Activated CD4-positive, alpha-beta T cell treated with anti-CD3 and anti-CD28 coated beads, Interleukin-2, amount 10 ng/mL, durations not matched to agents 24 days and 14 days (primary cell): ENCODE results near the gene PNMA8B. TPM values are rescaled to one million over a fixed set of nuclear protein-coding genes. Genes with fewer than 3 reads are reported as not detected.

ENCODE experiments used
- DNase-seq: peaks from one replicate; pipeline ENCODE4 v3.0.0; 2022
- H3K27ac Mint-ChIP-seq: one replicate; pipeline ENCODE4 v1.8.0; 2022; ENCODE audit warnings: mild to moderate bottlenecking, mixed read lengths
- H3K27me3 Mint-ChIP-seq: one replicate; pipeline ENCODE4 v1.8.0; 2022; ENCODE audit warnings: mixed read lengths
- H3K36me3 Mint-ChIP-seq: one replicate; pipeline ENCODE4 v1.8.0; 2022; ENCODE audit warnings: low read depth, mild to moderate bottlenecking, mixed read lengths
- H3K4me1 Mint-ChIP-seq: one replicate; pipeline ENCODE4 v1.8.0; 2021; ENCODE audit warnings: mixed read lengths
- H3K4me3 Mint-ChIP-seq: one replicate; pipeline ENCODE4 v1.8.0; 2022; ENCODE audit warnings: mild to moderate bottlenecking, moderate library complexity, mixed read lengths
- H3K9me3 Mint-ChIP-seq: one replicate; pipeline ENCODE4 v1.8.0; 2021; ENCODE audit warnings: mixed read lengths
- intact Hi-C: fragments of 100-400 bp; cut with micrococcal nuclease; formaldehyde crosslinking; loops from one replicate; pipeline ENCODE4 v1.15.1; 2023
- total RNA-seq: library from RNA; stranded (reverse); gene quantifications from 2 replicates; pipeline ENCODE4 v1.2.3, GENCODE V29; 2022

PNMA8B gene
- total RNA-seq, 1 donor from 2014 or later, result not detected

GRCh38 chr19:46449228-46449627, 46.4 kb downstream of the PNMA8B start:
- H3K4me1 Mint-ChIP-seq, result no peaks in the 10 kb centered on the region
- intact Hi-C loops, result no loop called here
- no peaks in the 10 kb centered on the region for H3K36me3 Mint-ChIP-seq
- peaks cover 18% of the 10 kb centered on the region for H3K27me3 Mint-ChIP-seq
- H3K9me3 Mint-ChIP-seq, result no peaks in the 10 kb centered on the region
- H3K4me3 Mint-ChIP-seq, result no peak overlapping the region
- no peak overlapping the region for H3K27ac Mint-ChIP-seq
- DNase-seq, result no peak

DNA sequence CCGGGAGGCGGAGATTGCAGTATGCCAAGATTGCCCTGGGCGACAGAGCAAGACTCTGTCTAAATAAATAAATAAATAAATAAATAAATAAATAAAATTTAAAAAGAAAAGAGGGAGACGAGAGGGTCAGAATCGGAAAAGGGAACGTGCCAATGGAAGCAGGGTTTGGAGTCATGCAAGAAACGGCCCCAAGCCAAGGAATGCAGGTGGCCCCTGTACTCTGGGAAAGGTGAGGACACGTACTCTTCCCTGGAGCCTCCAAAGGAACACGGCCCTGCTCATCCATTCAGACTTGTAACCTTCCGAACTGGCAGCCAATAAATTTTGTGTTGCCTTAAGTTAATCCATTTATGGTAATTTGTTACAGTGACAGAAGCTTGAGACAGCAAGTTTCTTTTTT, 47.1 kb downstream of the PNMA8B start:
- Mint-ChIP-seq H3K9me3 (no peaks in the 10 kb centered on the region), H3K4me1 (no peaks in the 10 kb centered on the region)

GRCh38 chr19:46447824-46448223, 47.8 kb downstream of the PNMA8B start:
- intact Hi-C loops, result no loop called here
- H3K9me3 Mint-ChIP-seq, result no peaks in the 10 kb centered on the region
- no peak overlapping the region for H3K4me3 Mint-ChIP-seq
- DNase-seq, result no peak
- H3K27me3 Mint-ChIP-seq, result peaks cover 20% of the 10 kb centered on the region
- no peak overlapping the region for H3K27ac Mint-ChIP-seq
- peaks cover 3% of the 10 kb centered on the region for H3K4me1 Mint-ChIP-seq
- no peaks in the 10 kb centered on the region for H3K36me3 Mint-ChIP-seq

More for the DNA sequence above, 47.1 kb downstream of the PNMA8B start:
- no peaks in the 10 kb centered on the region for H3K36me3 Mint-ChIP-seq
- intact Hi-C loops, result no loop called here
- no peak for DNase-seq
- no peak overlapping the region for H3K4me3 Mint-ChIP-seq
- no peak overlapping the region for H3K27ac Mint-ChIP-seq
- peaks cover 18% of the 10 kb centered on the region for H3K27me3 Mint-ChIP-seq

- intact Hi-C loops, result no loop called here
- H3K4me3 Mint-ChIP-seq, result no peak overlapping the region
- H3K27me3 Mint-ChIP-seq, result peaks cover 17% of the 10 kb centered on the region
- H3K4me1 Mint-ChIP-seq, result peaks cover 3% of the 10 kb centered on the region
- no peak for DNase-seq
- no peaks in the 10 kb centered on the region for H3K9me3 Mint-ChIP-seq
- no peak overlapping the region for H3K27ac Mint-ChIP-seq
- no peaks in the 10 kb centered on the region for H3K36me3 Mint-ChIP-seq
Measured at GRCh38 chr19:46447006-46447405, 48.7 kb downstream of the PNMA8B start.

GRCh38 chr19:46446021-46446420, 49.6 kb downstream of the PNMA8B start:
- Mint-ChIP-seq H3K9me3 (no peaks in the 10 kb centered on the region), H3K36me3 (no peaks in the 10 kb centered on the region), H3K4me1 (peaks cover 3% of the 10 kb centered on the region), H3K27me3 (peaks cover 11% of the 10 kb centered on the region), H3K27ac (no peak overlapping the region), H3K4me3 (no peak overlapping the region)
- intact Hi-C loops, result no loop called here
- no peak for DNase-seq

DNA sequence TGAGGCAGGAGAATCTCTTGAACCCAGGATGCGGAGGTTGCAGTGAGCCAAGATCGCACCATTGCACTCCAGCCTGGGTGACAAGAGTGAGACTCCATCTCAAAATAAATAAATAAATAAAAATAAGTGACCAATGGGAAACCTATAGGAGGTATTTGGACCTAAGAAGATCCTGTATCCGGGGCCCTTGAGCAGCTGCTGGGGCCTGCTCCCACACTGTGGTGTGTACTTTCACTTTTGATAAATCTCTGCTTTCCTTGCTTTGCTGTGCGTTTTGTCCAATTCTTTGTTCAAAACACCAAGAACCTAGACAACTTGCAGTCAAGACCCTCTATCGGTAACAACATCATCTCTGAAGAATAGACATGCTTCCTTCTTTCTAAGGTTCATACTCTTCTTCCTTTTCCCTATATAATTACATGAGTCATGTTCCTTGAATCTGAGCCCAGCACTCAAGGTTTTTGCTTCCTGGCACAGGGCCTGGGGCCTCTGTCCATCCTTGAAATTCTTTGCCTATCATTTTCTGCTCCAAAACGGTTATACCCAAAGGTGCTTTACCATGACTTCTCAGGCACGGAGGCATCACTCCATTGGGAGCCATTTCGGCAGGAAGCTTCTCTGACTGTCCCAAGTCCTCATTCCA, 52.7 kb downstream of the PNMA8B start:
- intact Hi-C loops, result no loop called here
- H3K27me3 Mint-ChIP-seq, result peaks cover 5% of the 10 kb centered on the region

GRCh38 chr19:46441866-46442265, 53.8 kb downstream of the PNMA8B start:
- Mint-ChIP-seq H3K27ac (no peak overlapping the region), H3K4me1 (peaks cover 3% of the 10 kb centered on the region)
- intact Hi-C loops, result no loop called here

More for the DNA sequence above, 52.7 kb downstream of the PNMA8B start:
- no peaks in the 10 kb centered on the region for H3K9me3 Mint-ChIP-seq
- H3K36me3 Mint-ChIP-seq, result no peaks in the 10 kb centered on the region
- no peak for DNase-seq
- no peak overlapping the region for H3K27ac Mint-ChIP-seq
- H3K4me1 Mint-ChIP-seq, result peaks cover 3% of the 10 kb centered on the region
- no peak overlapping the region for H3K4me3 Mint-ChIP-seq

More at GRCh38 chr19:46441866-46442265, 53.8 kb downstream of the PNMA8B start:
- no peak overlapping the region for H3K4me3 Mint-ChIP-seq
- no peaks in the 10 kb centered on the region for H3K9me3 Mint-ChIP-seq
- no peaks in the 10 kb centered on the region for H3K36me3 Mint-ChIP-seq
- peaks cover 5% of the 10 kb centered on the region for H3K27me3 Mint-ChIP-seq
- no peak for DNase-seq

Other genes with a start within 250 kb of the PNMA8B start
- not detected in 2 replicates for gene HIF3A, start 198.8 kb downstream of the PNMA8B start, total RNA-seq
- 160 and 169 TPM in 2 replicates for gene PPP5C, start 148.8 kb downstream of the PNMA8B start, total RNA-seq
- gene CCDC8, start 82.3 kb downstream of the PNMA8B start, total RNA-seq, result not detected in 2 replicates
- gene PNMA8C, start 66.9 kb downstream of the PNMA8B start, total RNA-seq, result not detected in 2 replicates
- gene PNMA8A, start 24.3 kb downstream of the PNMA8B start, total RNA-seq, result not detected in 2 replicates
- 477 and 479 TPM in 2 replicates for gene CALM3, start 105.5 kb upstream of the PNMA8B start, total RNA-seq
- gene PTGIR, start 129.2 kb upstream of the PNMA8B start, total RNA-seq, result 194 TPM in 2 replicates
- gene GNG8, start 140.3 kb upstream of the PNMA8B start, total RNA-seq, result 13.3 and 14.1 TPM in 2 replicates
- gene DACT3, start 165.3 kb upstream of the PNMA8B start, total RNA-seq, result 3.2 and 3.7 TPM in 2 replicates
- 89.1 and 90.5 TPM in 2 replicates for gene PRKD2, start 221.2 kb upstream of the PNMA8B start, total RNA-seq